CD14-positive monocyte (primary cell): ENCODE data around the gene CD248. TPM values are rescaled to one million over a fixed set of nuclear protein-coding genes. Genes with fewer than 3 reads are reported as not detected.

Source experiments
- DNase-seq, 3 donors: peaks; one replicate each; pipeline ENCODE4 v3.0.0-alpha.2; 2011 to 2022
- H2AFZ ChIP-seq: 2 replicates; pipeline ENCODE4 v1.6.0; 2012; ENCODE audit warnings: mild to moderate bottlenecking, low read depth, low read length, inconsistent platforms; ENCODE audit not compliant: insufficient read depth, poor library complexity, severe bottlenecking
- H3K27ac ChIP-seq, 2 donors: 1 replicate in 1 of 2; 2 replicates in 1 of 2; pipeline ENCODE4 v1.5.1; 2012 to 2013; ENCODE audit warnings: low read length in 2 of 2, control low read depth in 1 of 2, inconsistent platforms in 1 of 2, low read depth in 1 of 2, mild to moderate bottlenecking in 1 of 2
- H3K27me3 ChIP-seq, 2 donors: one replicate each; pipeline versions ENCODE4 v1.6.0 to v1.6.1; 2011 to 2013; ENCODE audit warnings: low read length in 2 of 2; ENCODE audit not compliant: control insufficient read depth in 2 of 2, insufficient read depth in 2 of 2
- H3K36me3 ChIP-seq, 2 donors: replicated peaks in 1 of 2; 1 replicate in 1 of 2; 2 replicates in 1 of 2; pipeline versions ENCODE4 v1.5.1 to v1.6.1; 2012 to 2013; ENCODE audit warnings: low read length in 2 of 2, control low read depth in 1 of 2, inconsistent platforms in 1 of 2, mild to moderate bottlenecking in 1 of 2; ENCODE audit not compliant: insufficient read depth in 2 of 2, control insufficient read depth in 1 of 2
- H3K4me1 ChIP-seq, 2 donors: 1 replicate in 1 of 2; 2 replicates in 1 of 2; pipeline versions ENCODE4 v1.5.1 to v1.6.1; 2012 to 2013; ENCODE audit warnings: low read length in 2 of 2, control low read depth in 1 of 2, inconsistent platforms in 1 of 2, mild to moderate bottlenecking in 1 of 2, moderate library complexity in 1 of 2; ENCODE audit not compliant: insufficient read depth in 2 of 2, control insufficient read depth in 1 of 2
- H3K4me2 ChIP-seq: replicated peaks from 2 replicates; pipeline ENCODE3; 2012; ENCODE audit warnings: low read length, moderate library complexity, mild to moderate bottlenecking; ENCODE audit not compliant: poor library complexity, severe bottlenecking; ENCODE audit errors: extremely low read depth
- H3K4me3 ChIP-seq, 3 experiments: fragments of 200-600 bp in 1 of 3; sonication (generic) in 1 of 3; replicated peaks in 1 of 3; 1 replicate in 2 of 3; 2 replicates in 1 of 3; pipeline ENCODE4 v1.5.1; 2011 to 2013; ENCODE audit warnings: low read length in 3 of 3, mild to moderate bottlenecking in 3 of 3, control low read depth in 2 of 3, low read depth in 2 of 3, inconsistent platforms in 1 of 3, moderate library complexity in 1 of 3
- H3K79me2 ChIP-seq: 2 replicates; pipeline ENCODE4 v1.6.0; 2012; ENCODE audit warnings: mild to moderate bottlenecking, control low read depth, inconsistent platforms, low read length, moderate library complexity; ENCODE audit not compliant: insufficient read depth
- H3K9ac ChIP-seq: 2 replicates; pipeline ENCODE4 v1.6.0; 2017; ENCODE audit warnings: low read length, mild to moderate bottlenecking; ENCODE audit not compliant: insufficient read depth, poor library complexity, severe bottlenecking
- H3K9me3 ChIP-seq, 2 donors: replicated peaks in 1 of 2; 1 replicate in 1 of 2; 2 replicates in 1 of 2; pipeline versions ENCODE4 v1.5.1 to v1.6.1; 2012 to 2013; ENCODE audit warnings: low read length in 2 of 2, control low read depth in 1 of 2; ENCODE audit not compliant: control insufficient read depth in 1 of 2, insufficient read depth in 1 of 2
- H4K20me1 ChIP-seq: 2 replicates; pipeline ENCODE4 v1.6.0; 2012; ENCODE audit warnings: mild to moderate bottlenecking, low read length, control low read depth, moderate library complexity; ENCODE audit not compliant: insufficient read depth
- H3K27ac Mint-ChIP-seq, 7 donors: one replicate each; pipeline ENCODE4 v1.8.0; 2020; ENCODE audit warnings: mild to moderate bottlenecking in 7 of 7, mixed read lengths in 7 of 7, moderate library complexity in 6 of 7, inconsistent platforms in 2 of 7
- H3K27me3 Mint-ChIP-seq, 3 donors: one replicate each; pipeline ENCODE4 v1.8.0; 2021 to 2022; ENCODE audit warnings: low read depth in 3 of 3, mild to moderate bottlenecking in 3 of 3, mixed read lengths in 3 of 3, moderate library complexity in 3 of 3, inconsistent platforms in 1 of 3
- H3K36me3 Mint-ChIP-seq, 2 donors: one replicate each; pipeline ENCODE4 v1.8.0; 2020; ENCODE audit warnings: mixed read lengths in 2 of 2, inconsistent platforms in 1 of 2, mild to moderate bottlenecking in 1 of 2
- H3K4me1 Mint-ChIP-seq: one replicate; pipeline ENCODE4 v1.8.0; 2020; ENCODE audit warnings: mild to moderate bottlenecking, mixed read lengths
- H3K4me3 Mint-ChIP-seq, 2 donors: one replicate each; pipeline ENCODE4 v1.8.0; 2020; ENCODE audit warnings: mild to moderate bottlenecking in 2 of 2, mixed read lengths in 2 of 2, moderate library complexity in 1 of 2
- H3K9me3 Mint-ChIP-seq, 7 donors: one replicate each; pipeline ENCODE4 v1.8.0; 2020 to 2022; ENCODE audit warnings: mixed read lengths in 7 of 7, mild to moderate bottlenecking in 6 of 7, moderate library complexity in 6 of 7, inconsistent platforms in 2 of 7
- CTCF ChIP-seq: fragments of 200-600 bp; IDR thresholded peaks from one replicate; pipeline ENCODE4 v1.8.0; 2022; ENCODE audit warnings: antibody characterized with exemption, mild to moderate bottlenecking
- WGBS: methylation state at CpG from one replicate; pipeline ENCODE4 v1.1.5; 2013; ENCODE audit warnings: missing lambda C conversion rate; ENCODE audit not compliant: insufficient coverage; 5-methylcytosine and 5-hydroxymethylcytosine counted together
- intact Hi-C, 2 donors: fragments of 100-400 bp; cut with micrococcal nuclease; formaldehyde crosslinking; loops; one replicate each; pipeline versions ENCODE4 v1.15.0 to v1.15.1; 2023
- polyA plus RNA-seq, 3 donors: library from polyadenylated mRNA; depleted of rRNA in 1 of 3; unstranded in 2 of 3; stranded (reverse) in 1 of 3; fragments of 300-500 nt in 2 of 3; fragments of >200 nt in 1 of 3; fragmentation: Illumina TruSeq in 2 of 3; gene quantifications; 1 replicate in 2 of 3; 2 replicates in 1 of 3; pipeline ENCODE4 v1.2.3, GENCODE V29; 2012 to 2021

CD248 gene
- polyA plus RNA-seq, 3 donors = 0.05 to 0.13 TPM; not detected in 1

- Mint-ChIP-seq H3K27ac (peak overlapping the region; percentile 25 to 99 (median 89)), H3K9me3 (peaks cover 0 to 2% (median 0%) of the 10 kb centered on the region in 7 donors), H3K27me3 (peaks cover 4 to 15% (median 15%) of the 10 kb centered on the region in 3 donors), H3K4me3 (peak overlapping the region; percentile 69 to 92), H3K4me1 (peaks cover 40% of the 10 kb centered on the region), H3K36me3 (peaks cover 0 to 2% of the 10 kb centered on the region in 2 donors)
- H3K27me3 ChIP-seq = no peaks in the 10 kb centered on the region
- peak overlapping the region; percentile 46 for H3K9ac ChIP-seq
- peak overlapping the region; percentile 20 to 79 for H3K27ac ChIP-seq
- H4K20me1 ChIP-seq = no peaks in the 10 kb centered on the region
- H2AFZ ChIP-seq = peak overlapping the region; percentile 79
- H3K9me3 ChIP-seq = no peaks in the 10 kb centered on the region
- DNase-seq = peak in 1 of 3 donors; percentile 21
- TF ChIP-seq CTCF = no peak
- H3K4me3 ChIP-seq = peak overlapping the region in 2 of 3 experiments; percentile 7 to 90
- peaks cover 46 to 57% of the 10 kb centered on the region in 2 donors for H3K4me1 ChIP-seq
- intact Hi-C loops = loop anchor here (2.0 to 10.0 kb wide), 2 partner anchors 31 to 71 kb away; partner anchors contain the start of gene BRMS1 (in 1 of the 2)
- no peaks in the 10 kb centered on the region for H3K79me2 ChIP-seq
- H3K36me3 ChIP-seq = no peaks in the 10 kb centered on the region
- WGBS = 64% methylated on average over 31 of the region's 38 CpGs
- H3K4me2 ChIP-seq = peak overlapping the region; percentile 90
These were observed 3.3 kb downstream of the CD248 start for GRCh38 chr11:66313321-66314185.

GRCh38 chr11:66312549-66313320 is 4.1 kb downstream of the CD248 start:
- Histone ChIP-seq H3K9me3 (no peaks in the 10 kb centered on the region), H3K36me3 (no peaks in the 10 kb centered on the region), H3K27me3 (no peaks in the 10 kb centered on the region), H4K20me1 (no peaks in the 10 kb centered on the region), H3K4me1 (peaks cover 38 to 49% of the 10 kb centered on the region in 2 donors), H3K9ac (peak overlapping the region; percentile 69), H2AFZ (peak overlapping the region; percentile 85), H3K4me3 (peak overlapping the region; percentile 40 to 90 (median 69)), H3K79me2 (no peaks in the 10 kb centered on the region), H3K4me2 (peak overlapping the region; percentile 90), H3K27ac (peak overlapping the region; percentile 85 to 90)
- peak overlapping the region; percentile 96 to 99 (median 97) for H3K27ac Mint-ChIP-seq
- WGBS = 3% methylated on average over 50 of the region's 52 CpGs
- peak; percentile 94 to 97 (median 97) for DNase-seq
- peak overlapping the region; percentile 92 to 98 for H3K4me3 Mint-ChIP-seq
- intact Hi-C loops = loop anchor here (1.0 to 10.0 kb wide), 3 partner anchors 16 to 72 kb away; partner anchors contain the start of gene BRMS1 (in 1 of the 2)
- H3K27me3 Mint-ChIP-seq = peaks cover 4 to 15% (median 15%) of the 10 kb centered on the region in 3 donors
- peaks cover 0 to 2% of the 10 kb centered on the region in 2 donors for H3K36me3 Mint-ChIP-seq
- H3K9me3 Mint-ChIP-seq = peaks cover 0 to 2% (median 0%) of the 10 kb centered on the region in 7 donors
- TF ChIP-seq CTCF = no peak
- H3K4me1 Mint-ChIP-seq = peaks cover 31% of the 10 kb centered on the region
